Left hindlimb (tissue), 1 donor: Measurements from ENCODE around the gene NCOA7.
"Not testable (repeated sequence)": the region's sequence is repeated elsewhere in the genome, so short reads cannot be mapped to it uniquely, and the experiment has no call there.

Experiments
- DNase-seq: peaks from one replicate; pipeline ENCODE4 v3.0.0-alpha.2; 2018

The NCOA7 gene

GRCh38 chr6:125927761-125928160 lies 137.0 kb downstream of the NCOA7 start:
- DNase-seq = no peak

GRCh38 chr6:125930765-125931418 lies 140.1 kb downstream of the NCOA7 start:
- DNase-seq = no peak

- DNase-seq = no peak
These were observed 141.1 kb downstream of the NCOA7 start for GRCh38 chr6:125931733-125932450.

GRCh38 chr6:125932451-125932795 lies 141.7 kb downstream of the NCOA7 start:
- no peak for DNase-seq

- DNase-seq = not testable (repeated sequence)
These were observed 144.8 kb downstream of the NCOA7 start for GRCh38 chr6:125935520-125935919.

GRCh38 chr6:125939026-125939425 lies 148.3 kb downstream of the NCOA7 start:
- DNase-seq = no peak

GRCh38 chr6:125939791-125940190 lies 149.0 kb downstream of the NCOA7 start:
- no peak for DNase-seq

GRCh38 chr6:125940247-125941041 lies 149.7 kb downstream of the NCOA7 start:
- DNase-seq = no peak

- no peak for DNase-seq
These were observed 152.1 kb downstream of the NCOA7 start for GRCh38 chr6:125942672-125943527.

- DNase-seq = no peak
These were observed 153.0 kb downstream of the NCOA7 start for GRCh38 chr6:125943528-125944433.

GRCh38 chr6:125944434-125944816 lies 153.7 kb downstream of the NCOA7 start:
- DNase-seq = no peak

GRCh38 chr6:125944896-125945295 lies 154.1 kb downstream of the NCOA7 start:
- DNase-seq = no peak

- DNase-seq = no peak
These were observed 154.8 kb downstream of the NCOA7 start for GRCh38 chr6:125945378-125946141.

GRCh38 chr6:125947615-125948014 lies 156.9 kb downstream of the NCOA7 start:
- DNase-seq = no peak

GRCh38 chr6:125948455-125948854 lies 157.7 kb downstream of the NCOA7 start:
- DNase-seq = no peak

GRCh38 chr6:125949069-125949468 lies 158.3 kb downstream of the NCOA7 start:
- DNase-seq = no peak

GRCh38 chr6:125950293-125950692 lies 159.5 kb downstream of the NCOA7 start:
- DNase-seq = no peak

GRCh38 chr6:125950716-125951115 lies 160.0 kb downstream of the NCOA7 start:
- not testable (repeated sequence) for DNase-seq

- no peak for DNase-seq
These were observed 160.6 kb downstream of the NCOA7 start for GRCh38 chr6:125951323-125951722.

GRCh38 chr6:125952764-125953501 lies 162.2 kb downstream of the NCOA7 start:
- no peak for DNase-seq
